Skeletal muscle satellite cell (primary cell): ENCODE data around the gene DTD1. TPM values are rescaled to one million over a fixed set of nuclear protein-coding genes. Genes with fewer than 3 reads are reported as not detected.

Experiments
- H3K27me3 ChIP-seq: 2 replicates; pipeline ENCODE4 v1.7.0; 2013; ENCODE audit warnings: low read length; ENCODE audit not compliant: control insufficient read depth, insufficient read depth
- H3K36me3 ChIP-seq: 2 replicates; pipeline ENCODE4 v1.7.0; 2013; ENCODE audit warnings: mild to moderate bottlenecking, control low read depth, low read length; ENCODE audit not compliant: insufficient read depth
- H3K4me1 ChIP-seq: 2 replicates; pipeline ENCODE4 v1.7.0; 2013; ENCODE audit warnings: low read length; ENCODE audit not compliant: control insufficient read depth, insufficient read depth
- H3K4me2 ChIP-seq: 2 replicates; pipeline ENCODE4 v1.7.0; 2013; ENCODE audit warnings: mild to moderate bottlenecking, low read length
- H3K4me3 ChIP-seq: 2 replicates; pipeline ENCODE4 v1.7.0; 2013; ENCODE audit warnings: low read length
- H3K9ac ChIP-seq: 2 replicates; pipeline ENCODE4 v1.7.0; 2013; ENCODE audit warnings: mild to moderate bottlenecking, low read depth, low read length, moderate library complexity
- H3K9me3 ChIP-seq: replicated peaks from 2 replicates; pipeline ENCODE4 v1.7.0; 2013; ENCODE audit warnings: mild to moderate bottlenecking, control low read depth, low read length
- small RNA-seq: library from RNA; depleted of rRNA; stranded (forward); fragments of <200 nt; gene quantifications from one replicate; pipeline ENCODE3, GENCODE V24; 2012

The DTD1 gene

DNA sequence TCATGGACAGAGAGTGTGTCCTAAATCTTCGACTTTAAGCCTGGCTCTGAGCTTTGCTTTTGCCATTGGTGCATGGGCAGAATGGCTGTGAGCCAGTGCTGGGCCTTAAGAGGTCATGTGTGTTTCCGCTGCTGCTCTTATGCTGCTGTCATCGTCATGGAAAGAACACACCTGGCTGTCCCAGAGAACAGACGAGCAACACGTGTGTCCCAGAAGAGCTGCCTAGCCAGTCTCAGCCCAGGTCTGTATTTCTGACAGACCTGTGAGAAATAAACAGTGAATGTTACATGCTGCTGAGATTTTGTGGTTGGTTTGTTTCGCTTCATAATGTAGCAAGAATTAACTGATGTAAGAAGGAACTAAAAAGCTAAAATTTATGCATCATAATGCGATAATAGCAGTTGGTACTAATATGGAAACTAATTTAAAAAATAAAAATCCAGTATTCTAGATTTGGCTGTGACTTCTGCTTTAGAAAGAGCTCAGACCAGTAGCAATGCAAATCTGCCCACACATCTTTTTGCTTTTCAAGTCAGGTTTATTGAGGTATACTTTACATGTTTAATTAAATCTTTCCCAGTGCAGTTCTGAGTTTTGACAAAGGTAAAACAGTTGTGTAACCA lies 214.3 kb downstream of the DTD1 start:
- H3K4me2 ChIP-seq = no peak overlapping the region
- H3K9ac ChIP-seq = no peak overlapping the region
- no peaks in the 10 kb centered on the region for H3K36me3 ChIP-seq
- H3K27me3 ChIP-seq = peaks cover 3% of the 10 kb centered on the region
- no peak overlapping the region for H3K4me3 ChIP-seq
- no peaks in the 10 kb centered on the region for H3K4me1 ChIP-seq
- H3K9me3 ChIP-seq = no peaks in the 10 kb centered on the region

DNA sequence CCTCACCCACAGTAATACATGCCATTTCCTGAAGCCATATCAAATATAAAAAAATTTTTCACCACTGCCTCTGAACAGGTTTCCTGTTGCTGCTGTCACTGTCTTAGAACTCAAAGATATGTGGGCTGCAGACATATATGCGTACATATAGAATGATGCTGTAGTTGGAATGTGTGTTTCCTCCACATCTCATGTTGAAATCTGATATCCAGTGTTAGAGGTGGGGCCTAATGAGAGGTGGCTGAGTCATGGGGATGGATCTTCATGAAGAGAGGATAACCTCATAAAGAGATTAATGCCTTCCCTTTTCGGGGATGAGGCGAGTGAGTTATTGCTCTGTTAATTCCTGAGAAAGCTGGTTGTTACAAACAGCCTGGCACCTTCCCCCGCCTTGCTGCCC lies 218.0 kb downstream of the DTD1 start:
- H3K4me3 ChIP-seq = no peak overlapping the region

DNA sequence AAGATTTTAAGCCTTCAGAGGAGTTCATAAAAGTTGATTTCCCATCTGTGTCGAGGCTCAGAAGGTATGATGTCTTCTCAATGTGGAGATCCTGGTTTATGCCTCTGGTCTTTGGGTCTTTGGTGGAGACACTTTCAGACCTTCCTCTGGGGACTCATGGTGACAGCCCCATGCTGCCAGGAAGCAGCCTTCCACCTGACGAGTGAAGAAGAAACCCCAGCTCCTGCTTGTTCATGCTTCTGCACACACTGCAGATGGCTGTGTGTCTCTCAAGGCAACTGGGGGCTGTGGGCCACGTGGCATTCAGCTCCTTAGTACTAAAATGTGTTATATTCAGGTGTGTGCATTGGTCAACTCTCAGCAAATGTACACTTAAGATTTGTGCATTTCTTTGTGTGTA lies 220.9 kb downstream of the DTD1 start:
- Histone ChIP-seq H3K9me3 (no peaks in the 10 kb centered on the region), H3K27me3 (peaks cover 3% of the 10 kb centered on the region), H3K4me1 (no peaks in the 10 kb centered on the region), H3K4me3 (no peak overlapping the region), H3K36me3 (no peaks in the 10 kb centered on the region), H3K9ac (no peak overlapping the region), H3K4me2 (no peak overlapping the region)

More for the DNA sequence above, 218.0 kb downstream of the DTD1 start:
- Histone ChIP-seq H3K9ac (no peak overlapping the region), H3K9me3 (no peaks in the 10 kb centered on the region), H3K36me3 (no peaks in the 10 kb centered on the region), H3K4me2 (no peak overlapping the region), H3K27me3 (peaks cover 3% of the 10 kb centered on the region), H3K4me1 (no peaks in the 10 kb centered on the region)

DNA sequence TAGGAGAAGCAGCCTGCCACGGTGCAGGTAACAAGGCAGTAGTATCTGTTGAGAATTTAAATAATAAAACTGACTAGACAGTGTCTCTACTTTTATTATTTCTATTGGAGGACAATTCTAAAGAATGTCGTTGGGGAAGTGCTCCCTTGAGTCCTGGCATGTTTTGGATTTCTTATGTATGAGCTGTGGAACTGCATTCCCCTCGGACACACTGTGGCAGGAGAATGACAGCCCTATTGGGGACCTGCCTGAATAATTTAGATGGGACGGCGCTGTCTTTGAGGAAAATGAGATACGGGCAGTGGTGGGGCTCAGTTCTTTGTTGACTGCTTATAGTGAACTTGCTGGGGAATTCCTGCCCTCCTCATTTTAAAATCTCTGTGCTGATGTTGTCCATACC lies 223.3 kb downstream of the DTD1 start:
- H3K36me3 ChIP-seq = no peaks in the 10 kb centered on the region
- no peak overlapping the region for H3K9ac ChIP-seq
- no peak overlapping the region for H3K4me3 ChIP-seq
- no peaks in the 10 kb centered on the region for H3K27me3 ChIP-seq
- H3K4me1 ChIP-seq = no peaks in the 10 kb centered on the region
- no peak overlapping the region for H3K4me2 ChIP-seq
- no peaks in the 10 kb centered on the region for H3K9me3 ChIP-seq

DNA sequence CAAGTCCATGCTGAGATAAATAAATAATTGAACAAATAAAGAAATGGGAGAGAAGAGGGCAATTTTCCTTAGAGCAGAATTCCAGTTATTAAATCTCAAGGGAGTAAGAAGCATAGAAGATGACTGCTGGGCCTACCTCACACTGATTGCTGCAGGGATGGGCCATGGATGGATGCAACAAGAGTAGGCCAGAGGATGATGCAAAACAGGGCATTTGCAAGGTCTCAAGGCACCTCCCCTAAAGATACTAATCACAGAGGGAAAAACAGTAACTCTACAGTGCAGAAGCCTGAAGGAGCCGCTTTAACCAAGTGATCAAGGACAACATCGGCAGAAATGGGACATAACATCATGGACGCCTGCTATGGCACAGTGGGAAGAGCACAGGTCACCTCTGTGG lies 224.1 kb downstream of the DTD1 start:
- Histone ChIP-seq H3K9ac (no peak overlapping the region), H3K27me3 (no peaks in the 10 kb centered on the region), H3K9me3 (no peaks in the 10 kb centered on the region), H3K4me2 (no peak overlapping the region), H3K4me3 (no peak overlapping the region), H3K36me3 (no peaks in the 10 kb centered on the region), H3K4me1 (no peaks in the 10 kb centered on the region)

DNA sequence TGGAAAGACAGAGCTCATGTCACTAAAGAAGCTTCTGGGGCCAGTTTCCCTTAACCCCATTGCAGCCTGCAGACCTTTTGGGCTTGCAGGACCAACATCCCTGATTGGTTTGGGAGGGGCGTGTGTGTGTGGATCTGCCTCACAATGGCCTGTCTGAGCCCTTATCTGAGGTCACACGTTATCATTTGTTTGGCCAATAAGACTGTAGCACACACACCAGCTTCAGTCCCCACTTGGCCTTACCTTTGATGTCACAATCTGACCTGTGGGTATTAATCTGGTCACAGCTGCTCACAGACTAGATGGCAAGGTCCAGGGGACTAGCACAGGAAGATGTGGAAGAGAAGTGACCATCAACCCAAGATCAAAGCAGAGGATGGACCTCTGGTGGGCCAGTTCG lies 225.6 kb downstream of the DTD1 start, which contains the start of gene SCP2D1:
Gene SCP2D1 (plus strand): TSS at position 301 of the 400 bp plus-strand sequence. CDS start 33 bp downstream, at position 334.
- Histone ChIP-seq H3K4me3 (no peak within 1 kb of the TSS), H3K36me3 (no peaks in the 10 kb centered on the region), H3K4me1 (no peaks in the 10 kb centered on the region), H3K9me3 (no peaks in the 10 kb centered on the region), H3K4me2 (no peak within 1 kb of the TSS), H3K27me3 (no peaks in the 10 kb centered on the region), H3K9ac (no peak within 1 kb of the TSS)

DNA sequence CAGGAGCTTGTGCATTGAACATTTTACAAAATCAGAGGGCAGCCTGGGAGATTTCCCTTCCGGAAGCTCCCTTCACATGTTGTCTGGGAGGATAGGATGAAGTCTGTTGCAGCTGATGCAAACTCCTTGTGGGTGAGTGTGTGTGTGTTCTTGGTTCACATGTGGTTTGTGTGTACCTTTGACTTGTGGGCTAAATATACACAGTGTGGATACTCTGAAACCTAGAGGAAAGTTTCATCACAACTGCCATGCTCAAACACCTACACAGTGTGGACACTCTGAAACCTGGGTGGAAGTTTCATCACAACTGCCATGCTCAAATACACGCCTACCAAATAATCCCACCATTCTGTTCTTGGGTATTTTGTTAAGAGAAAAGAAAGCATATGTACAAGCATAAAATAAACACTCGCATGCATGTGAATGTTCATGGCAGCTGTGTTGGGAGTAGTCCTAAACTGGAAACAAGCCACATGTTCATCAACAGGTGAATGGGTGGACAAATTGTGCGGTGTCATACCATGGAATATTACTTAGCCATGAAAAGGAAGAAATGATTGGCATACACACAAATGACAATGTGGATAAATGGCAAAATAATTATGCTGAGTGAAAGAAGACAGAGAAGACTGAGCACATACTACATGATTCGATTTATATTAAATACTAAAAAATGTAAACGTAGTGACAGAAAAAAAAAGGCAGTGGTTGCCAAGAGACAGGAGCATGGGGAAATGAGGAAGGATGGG lies 227.5 kb downstream of the DTD1 start:
- Histone ChIP-seq H3K36me3 (no peaks in the 10 kb centered on the region), H3K27me3 (no peaks in the 10 kb centered on the region), H3K9me3 (no peaks in the 10 kb centered on the region), H3K4me3 (no peak overlapping the region), H3K9ac (no peak overlapping the region), H3K4me2 (no peak overlapping the region), H3K4me1 (no peaks in the 10 kb centered on the region)

Small RNAs within 50 kb of the gene (small RNA-seq; reads per million reads assigned to genes)
- gene RN7SL638P = not detected
- gene RNU6ATAC34P = not detected
